IPS DF 6.9 (cell line): ENCODE data around the gene LDB2.

Experiments
- DNase-seq: peaks from one replicate; pipeline ENCODE4 v3.0.0-alpha.2; 2013; ENCODE audit warnings: low read depth, low spot score
- H3K27ac ChIP-seq: one replicate; pipeline ENCODE4 v1.5.1; 2013; ENCODE audit warnings: low read length, control low read depth
- H3K27me3 ChIP-seq: 2 replicates; pipeline ENCODE4 v1.6.1; 2013; ENCODE audit warnings: mild to moderate bottlenecking, low read length; ENCODE audit not compliant: control insufficient read depth, insufficient read depth
- H3K36me3 ChIP-seq: 2 replicates; pipeline ENCODE4 v1.6.1; 2013; ENCODE audit warnings: low read length; ENCODE audit not compliant: control insufficient read depth, insufficient read depth
- H3K4me1 ChIP-seq: 2 replicates; pipeline ENCODE4 v1.6.1; 2013; ENCODE audit warnings: low read length; ENCODE audit not compliant: control insufficient read depth, insufficient read depth
- H3K4me3 ChIP-seq: 2 replicates; pipeline ENCODE4 v1.5.1; 2013; ENCODE audit warnings: mild to moderate bottlenecking, low read length
- H3K9me3 ChIP-seq: 2 replicates; pipeline ENCODE4 v1.6.1; 2013; ENCODE audit warnings: low read length, inconsistent platforms; ENCODE audit not compliant: control insufficient read depth, insufficient read depth
- WGBS: extraction: QIAGEN DNeasy Blood & Tissue Kit; methylation state at CpG from one replicate; pipeline ENCODE4 v1.1.7; 2013; ENCODE audit warnings: mixed read lengths, missing lambda C conversion rate; ENCODE audit not compliant: insufficient read length, insufficient coverage; 5-methylcytosine and 5-hydroxymethylcytosine counted together

The LDB2 gene

DNA sequence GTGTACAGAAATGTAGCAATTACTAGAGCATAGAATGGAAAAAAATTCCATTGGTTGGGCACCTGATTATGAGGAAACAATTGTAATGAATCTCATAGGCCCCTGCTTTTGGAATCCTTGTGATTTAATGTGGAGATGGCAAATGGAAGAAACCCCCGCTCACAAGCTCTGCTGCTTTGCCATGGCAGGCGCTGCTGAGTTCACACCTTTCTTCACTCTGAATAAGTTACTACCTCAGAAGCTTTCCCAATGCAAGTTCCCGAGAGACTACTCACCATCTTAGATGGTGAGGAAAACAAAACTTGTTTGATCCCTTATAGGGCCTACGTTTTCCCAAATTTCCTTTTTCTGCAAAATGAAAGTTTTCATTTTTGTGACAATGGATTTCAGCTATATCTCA is 405.6 kb downstream of the LDB2 start:
- no CpG with 5 or more reads among the region's 4 CpGs for WGBS
- H3K27ac ChIP-seq, result no peak overlapping the region
- no peaks in the 10 kb centered on the region for H3K9me3 ChIP-seq
- DNase-seq, result no peak
- no peak overlapping the region for H3K4me3 ChIP-seq
- H3K36me3 ChIP-seq, result no peaks in the 10 kb centered on the region
- no peaks in the 10 kb centered on the region for H3K27me3 ChIP-seq
- no peaks in the 10 kb centered on the region for H3K4me1 ChIP-seq

- Histone ChIP-seq H3K27me3 (no peaks in the 10 kb centered on the region), H3K4me1 (no peaks in the 10 kb centered on the region), H3K36me3 (no peaks in the 10 kb centered on the region), H3K27ac (no peak overlapping the region), H3K9me3 (no peaks in the 10 kb centered on the region), H3K4me3 (no peak overlapping the region)
- no peak for DNase-seq
- WGBS, result no CpG with 5 or more reads among the region's 3 CpGs
Measured at GRCh38 chr4:16489226-16489625, 409.2 kb downstream of the LDB2 start.

GRCh38 chr4:16488084-16488483 is 410.4 kb downstream of the LDB2 start:
- Histone ChIP-seq H3K9me3 (no peaks in the 10 kb centered on the region), H3K27me3 (no peaks in the 10 kb centered on the region), H3K4me1 (no peaks in the 10 kb centered on the region), H3K27ac (no peak overlapping the region), H3K4me3 (no peak overlapping the region), H3K36me3 (no peaks in the 10 kb centered on the region)
- no CpG with 5 or more reads among the region's 1 CpG for WGBS
- DNase-seq, result no peak

GRCh38 chr4:16484711-16485110 is 413.7 kb downstream of the LDB2 start:
- no peaks in the 10 kb centered on the region for H3K27me3 ChIP-seq
- H3K4me1 ChIP-seq, result no peaks in the 10 kb centered on the region
- H3K9me3 ChIP-seq, result no peaks in the 10 kb centered on the region
- H3K27ac ChIP-seq, result no peak overlapping the region
- no peaks in the 10 kb centered on the region for H3K36me3 ChIP-seq
- DNase-seq, result no peak
- H3K4me3 ChIP-seq, result no peak overlapping the region
- WGBS, result 100% methylated on average over 2 of the region's 4 CpGs

- Histone ChIP-seq H3K27me3 (no peaks in the 10 kb centered on the region), H3K4me3 (no peak overlapping the region), H3K4me1 (no peaks in the 10 kb centered on the region), H3K9me3 (no peaks in the 10 kb centered on the region), H3K36me3 (no peaks in the 10 kb centered on the region), H3K27ac (no peak overlapping the region)
- no CpG with 5 or more reads among the region's 5 CpGs for WGBS
- no peak for DNase-seq
Measured at GRCh38 chr4:16483540-16483939, 414.9 kb downstream of the LDB2 start.

- Histone ChIP-seq H3K4me3 (no peak overlapping the region), H3K27ac (no peak overlapping the region), H3K4me1 (no peaks in the 10 kb centered on the region), H3K27me3 (no peaks in the 10 kb centered on the region), H3K9me3 (0 out of 2 replicates have a peak, but pooled peaks cover 2% of the 10 kb centered on the region), H3K36me3 (no peaks in the 10 kb centered on the region)
- no CpG with 5 or more reads among the region's 2 CpGs for WGBS
- DNase-seq, result no peak
Measured at GRCh38 chr4:16480011-16480410, 418.4 kb downstream of the LDB2 start.

GRCh38 chr4:16472537-16472936 is 425.9 kb downstream of the LDB2 start:
- WGBS, result no CpG with 5 or more reads among the region's 1 CpG
- Histone ChIP-seq H3K27ac (no peak overlapping the region), H3K36me3 (no peaks in the 10 kb centered on the region), H3K27me3 (no peaks in the 10 kb centered on the region), H3K4me1 (no peaks in the 10 kb centered on the region), H3K9me3 (no peaks in the 10 kb centered on the region), H3K4me3 (no peak overlapping the region)
- no peak for DNase-seq

DNA sequence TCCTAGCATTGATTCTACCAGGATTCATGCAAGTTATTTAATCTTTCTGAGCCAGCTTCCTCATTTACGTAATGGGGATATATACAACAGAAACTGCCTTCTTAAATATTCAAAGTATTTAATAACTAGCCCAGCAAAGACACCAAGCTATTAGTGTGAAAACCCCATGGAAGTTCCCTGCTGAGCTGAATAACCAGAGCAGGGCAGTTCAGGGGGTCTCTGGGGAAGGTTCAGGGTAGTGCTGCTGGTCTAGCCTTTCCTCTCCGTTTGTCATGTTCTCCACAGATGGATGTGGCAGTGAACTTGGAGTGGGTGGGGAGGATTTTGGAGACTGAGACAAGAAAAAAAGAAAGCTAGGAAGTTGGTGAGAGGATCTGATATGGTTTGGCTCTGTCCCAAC is 431.4 kb downstream of the LDB2 start:
- Histone ChIP-seq H3K4me3 (no peak overlapping the region), H3K36me3 (no peaks in the 10 kb centered on the region), H3K27me3 (no peaks in the 10 kb centered on the region), H3K27ac (no peak overlapping the region), H3K9me3 (no peaks in the 10 kb centered on the region), H3K4me1 (no peaks in the 10 kb centered on the region)
- no peak for DNase-seq
- WGBS, result no CpG with 5 or more reads among the region's 2 CpGs

- H3K9me3 ChIP-seq, result no peaks in the 10 kb centered on the region
- DNase-seq, result no peak
- H3K27me3 ChIP-seq, result no peaks in the 10 kb centered on the region
- no CpG with 5 or more reads among the region's 1 CpG for WGBS
- H3K4me1 ChIP-seq, result no peaks in the 10 kb centered on the region
- H3K4me3 ChIP-seq, result no peak overlapping the region
- H3K36me3 ChIP-seq, result no peaks in the 10 kb centered on the region
- H3K27ac ChIP-seq, result no peak overlapping the region
Measured at GRCh38 chr4:16466581-16466980, 431.9 kb downstream of the LDB2 start.

- no peak overlapping the region for H3K4me3 ChIP-seq
- no peaks in the 10 kb centered on the region for H3K4me1 ChIP-seq
- H3K27ac ChIP-seq, result no peak overlapping the region
- no peaks in the 10 kb centered on the region for H3K36me3 ChIP-seq
- DNase-seq, result no peak
- no CpG with 5 or more reads among the region's 2 CpGs for WGBS
- no peaks in the 10 kb centered on the region for H3K27me3 ChIP-seq
- no peaks in the 10 kb centered on the region for H3K9me3 ChIP-seq
Measured at GRCh38 chr4:16464651-16465050, 433.8 kb downstream of the LDB2 start.

DNA sequence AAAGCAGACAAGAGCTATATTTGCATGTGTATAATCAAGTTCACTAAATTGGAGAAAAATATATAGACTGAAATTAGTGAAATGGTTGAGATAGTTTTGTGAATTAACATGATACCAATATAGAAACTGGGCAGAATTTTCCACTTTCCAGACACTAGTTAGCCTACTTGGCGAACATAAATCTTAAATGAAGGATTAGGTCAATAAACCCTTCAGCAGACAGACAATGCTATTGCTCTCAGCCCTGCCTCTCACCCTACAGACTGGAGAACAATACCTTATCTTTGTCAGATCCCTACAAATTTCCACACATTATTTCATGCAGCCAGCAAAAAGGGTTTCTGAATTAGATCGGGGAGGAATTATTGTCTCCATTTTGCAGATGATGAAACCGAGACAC is 435.8 kb downstream of the LDB2 start:
- Histone ChIP-seq H3K4me1 (no peaks in the 10 kb centered on the region), H3K4me3 (no peak overlapping the region), H3K9me3 (no peaks in the 10 kb centered on the region), H3K27me3 (no peaks in the 10 kb centered on the region), H3K36me3 (no peaks in the 10 kb centered on the region), H3K27ac (no peak overlapping the region)
- WGBS, result no CpG with 5 or more reads among the region's 3 CpGs
- DNase-seq, result no peak
